ENCODE data around the gene KATNAL2. TPM values are rescaled to one million over a fixed set of nuclear protein-coding genes. Genes with fewer than 3 reads are reported as not detected.
"Not testable (repeated sequence)": the region's sequence is repeated elsewhere in the genome, so short reads cannot be mapped to it uniquely, and the experiment has no call there.

Gene KATNAL2
- total RNA-seq, 2 experiments from 2014 or later: 1.3 to 1.6 TPM

DNA sequence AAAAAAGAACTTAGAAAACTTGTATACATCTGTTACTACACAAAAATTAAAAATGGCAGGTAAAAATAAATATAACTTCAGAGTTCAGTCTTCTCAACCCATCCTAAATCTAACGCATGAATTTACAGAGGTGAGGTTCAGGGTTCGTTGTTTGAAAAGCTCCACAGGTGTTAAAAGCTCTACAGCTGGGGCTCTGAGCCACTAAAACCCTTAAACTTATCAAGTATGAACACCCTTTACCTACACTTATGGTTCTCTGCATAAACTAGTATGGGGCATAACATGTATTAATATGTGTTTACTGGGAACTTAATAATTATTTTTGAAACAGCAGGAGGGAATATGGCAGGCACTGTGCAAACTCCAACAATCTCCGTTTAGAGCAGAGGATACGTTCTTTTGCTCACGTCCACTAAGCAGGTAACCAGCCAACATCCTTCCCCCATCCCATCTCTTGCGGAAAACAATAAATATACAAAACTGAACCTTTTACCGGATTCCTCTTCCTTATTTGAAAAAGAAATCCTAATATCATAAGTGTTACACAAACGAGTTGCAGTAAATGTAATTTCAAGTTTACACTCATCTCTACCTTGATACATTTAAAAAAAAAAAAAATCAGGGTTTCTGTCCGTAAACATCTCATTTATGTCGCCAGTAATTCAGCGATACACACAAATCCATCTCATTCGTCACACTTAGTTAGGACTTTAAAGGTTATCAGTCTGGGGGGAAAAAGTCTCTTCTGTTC lies 1.4 kb upstream of the KATNAL2 start:
- Mint-ChIP-seq H3K27me3 (no peaks in the 10 kb centered on the region), H3K36me3 (peaks cover 18% of the 10 kb centered on the region), H3K4me1 (peaks cover 42% of the 10 kb centered on the region), H3K27ac (peak overlapping the region; percentile 83), H3K4me3 (peak overlapping the region; percentile 89), H3K9me3 (no peaks in the 10 kb centered on the region)
- no peak for DNase-seq

GRCh38 chr18:46916551-46917107 lies 773 bp upstream of the KATNAL2 start:
- Mint-ChIP-seq H3K4me1 (peaks cover 42% of the 10 kb centered on the region), H3K9me3 (no peaks in the 10 kb centered on the region), H3K27me3 (no peaks in the 10 kb centered on the region), H3K4me3 (peak overlapping the region; percentile 89), H3K27ac (peak overlapping the region; percentile 83), H3K36me3 (peaks cover 18% of the 10 kb centered on the region)
- no peak for DNase-seq

DNA sequence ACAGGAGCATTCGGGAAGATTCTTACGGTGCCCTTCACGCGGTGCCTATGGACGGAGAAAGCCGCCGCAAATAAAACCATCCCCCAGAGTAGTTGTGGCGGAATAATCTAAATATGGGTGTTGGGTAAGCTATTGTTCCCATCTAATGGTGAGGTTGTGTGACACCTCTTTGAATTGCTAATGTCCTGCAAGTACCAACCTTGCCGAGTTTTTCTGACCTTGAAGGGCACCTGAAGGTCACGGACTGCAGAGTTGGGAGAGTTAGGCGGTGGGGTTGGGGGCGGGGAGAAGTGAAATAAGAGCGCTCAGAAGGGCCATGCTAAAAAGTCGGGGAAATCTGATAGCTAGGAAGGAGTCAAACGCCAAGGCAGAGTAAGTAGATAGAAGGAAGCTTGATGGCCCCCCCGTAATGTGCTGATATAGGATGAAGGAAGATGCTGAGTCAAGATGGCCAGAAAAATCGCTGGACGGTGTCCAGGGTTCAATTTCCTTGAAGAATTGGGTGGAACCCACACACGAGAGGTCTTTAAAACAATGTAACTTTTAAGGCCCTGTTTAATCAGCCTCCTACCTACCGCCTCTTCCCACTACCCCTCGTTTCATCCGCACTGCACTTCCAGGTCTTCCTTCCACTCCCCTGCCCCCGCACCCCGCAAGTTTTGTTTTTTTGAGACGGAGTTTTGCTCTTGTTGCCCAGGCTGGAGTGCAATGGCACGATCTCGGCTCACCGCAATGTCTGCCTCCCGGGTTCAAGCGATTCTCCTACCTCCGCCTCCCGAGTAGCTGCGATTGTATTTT lies 600 bp downstream of the KATNAL2 start:
- peaks cover 18% of the 10 kb centered on the region for H3K36me3 Mint-ChIP-seq
- H3K27ac Mint-ChIP-seq: peak overlapping the region; percentile 80
- no peaks in the 10 kb centered on the region for H3K27me3 Mint-ChIP-seq
- peaks cover 42% of the 10 kb centered on the region for H3K4me1 Mint-ChIP-seq
- DNase-seq: peak; percentile 14
- peak overlapping the region; percentile 86 for H3K4me3 Mint-ChIP-seq
- no peaks in the 10 kb centered on the region for H3K9me3 Mint-ChIP-seq

- peaks cover 23% of the 10 kb centered on the region for H3K4me1 Mint-ChIP-seq
- H3K27ac Mint-ChIP-seq: no peak overlapping the region
- H3K4me3 Mint-ChIP-seq: no peak overlapping the region
- no peaks in the 10 kb centered on the region for H3K27me3 Mint-ChIP-seq
- peaks cover 14% of the 10 kb centered on the region for H3K36me3 Mint-ChIP-seq
- no peak for DNase-seq
- H3K9me3 Mint-ChIP-seq: peaks cover 2% of the 10 kb centered on the region
Observed at GRCh38 chr18:46920067-46920466, 2.7 kb downstream of the KATNAL2 start.

GRCh38 chr18:46920653-46921052 lies 3.3 kb downstream of the KATNAL2 start:
- Mint-ChIP-seq H3K4me3 (no peak overlapping the region), H3K36me3 (peaks cover 11% of the 10 kb centered on the region), H3K4me1 (peaks cover 18% of the 10 kb centered on the region), H3K27ac (no peak overlapping the region), H3K9me3 (peaks cover 2% of the 10 kb centered on the region), H3K27me3 (no peaks in the 10 kb centered on the region)
- no peak for DNase-seq

DNA sequence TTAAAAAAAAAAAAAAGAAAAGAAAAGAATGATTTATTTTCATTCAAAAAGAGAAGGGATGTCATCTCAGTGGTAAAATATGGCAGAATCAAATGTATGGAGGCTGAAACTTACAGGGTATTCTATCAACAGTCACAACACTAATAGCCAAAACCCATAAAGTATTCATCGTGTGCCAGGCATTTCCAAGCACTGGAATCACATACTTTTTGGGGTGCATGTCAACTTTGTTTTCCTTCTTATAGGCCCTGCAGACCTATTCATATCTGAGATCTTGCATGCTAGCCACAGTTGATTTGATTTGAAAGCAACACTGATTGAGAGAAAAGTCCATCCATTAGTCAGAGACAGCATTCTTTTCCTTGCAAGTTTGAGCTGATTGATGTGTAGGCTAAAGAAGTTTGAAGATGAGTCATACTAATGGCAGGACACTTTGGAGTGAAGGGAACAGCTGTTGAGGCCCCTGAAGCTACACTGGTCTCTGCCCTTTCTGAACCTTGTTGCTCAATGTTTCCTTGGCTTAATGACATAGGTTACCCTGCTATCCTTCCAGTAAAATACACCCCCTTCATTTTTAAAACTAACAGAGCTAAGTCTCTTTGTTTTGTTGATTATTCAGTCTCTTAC lies 22.0 kb downstream of the KATNAL2 start:
- Mint-ChIP-seq H3K27me3 (no peaks in the 10 kb centered on the region), H3K4me3 (no peak overlapping the region)

GRCh38 chr18:46939998-46940571 lies 22.7 kb downstream of the KATNAL2 start:
- Mint-ChIP-seq H3K9me3 (no peaks in the 10 kb centered on the region), H3K27me3 (peaks cover under 1% of the 10 kb centered on the region), H3K4me3 (no peak overlapping the region), H3K36me3 (no peaks in the 10 kb centered on the region), H3K27ac (no peak overlapping the region), H3K4me1 (no peaks in the 10 kb centered on the region)
- DNase-seq: no peak

More for the DNA sequence above, 22.0 kb downstream of the KATNAL2 start:
- Mint-ChIP-seq H3K27ac (no peak overlapping the region), H3K36me3 (no peaks in the 10 kb centered on the region), H3K4me1 (no peaks in the 10 kb centered on the region), H3K9me3 (no peaks in the 10 kb centered on the region)
- DNase-seq: no peak

- H3K36me3 Mint-ChIP-seq: no peaks in the 10 kb centered on the region
- H3K27ac Mint-ChIP-seq: no peak overlapping the region
- H3K9me3 Mint-ChIP-seq: no peaks in the 10 kb centered on the region
- no peak for DNase-seq
- peaks cover 5% of the 10 kb centered on the region for H3K27me3 Mint-ChIP-seq
- H3K4me1 Mint-ChIP-seq: no peaks in the 10 kb centered on the region
- H3K4me3 Mint-ChIP-seq: no peak overlapping the region
Observed at GRCh38 chr18:46942646-46943045, 25.2 kb downstream of the KATNAL2 start.

GRCh38 chr18:46946656-46947282 lies 29.4 kb downstream of the KATNAL2 start:
- Mint-ChIP-seq H3K4me1 (no peaks in the 10 kb centered on the region), H3K36me3 (no peaks in the 10 kb centered on the region), H3K27ac (no peak overlapping the region), H3K4me3 (no peak overlapping the region), H3K9me3 (no peaks in the 10 kb centered on the region), H3K27me3 (peaks cover 19% of the 10 kb centered on the region)
- peak; percentile 67 for DNase-seq

DNA sequence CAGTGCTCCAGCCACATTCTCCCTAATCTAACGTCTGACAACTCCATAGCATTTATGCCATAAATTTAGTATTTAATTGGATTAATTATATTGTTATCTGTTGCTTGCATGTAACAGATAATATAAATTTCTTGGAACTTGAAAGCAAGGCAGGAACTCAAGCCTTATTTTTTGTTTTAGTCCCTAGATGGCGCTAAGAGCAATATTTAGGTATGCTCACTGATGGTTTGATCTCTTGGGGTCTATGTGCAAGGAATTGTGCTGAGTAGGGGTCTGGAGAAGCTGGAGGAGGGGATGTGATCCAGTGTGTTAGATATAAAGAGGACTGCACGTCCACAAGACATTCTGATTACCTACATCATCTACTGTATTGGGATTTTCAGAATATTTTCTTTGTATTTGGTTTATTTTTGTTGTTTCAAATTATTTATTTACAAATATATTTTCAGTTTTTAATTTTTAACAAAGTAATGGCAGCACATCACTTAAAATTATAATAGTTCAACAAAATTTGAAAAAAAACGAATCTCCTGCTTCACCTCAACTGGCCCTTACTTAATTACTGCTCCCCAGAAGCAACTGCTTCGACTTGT lies 32.8 kb downstream of the KATNAL2 start:
- Mint-ChIP-seq H3K4me3 (no peak overlapping the region), H3K9me3 (no peaks in the 10 kb centered on the region), H3K36me3 (no peaks in the 10 kb centered on the region), H3K27me3 (peaks cover 17% of the 10 kb centered on the region), H3K4me1 (no peaks in the 10 kb centered on the region), H3K27ac (no peak overlapping the region)
- DNase-seq: no peak

GRCh38 chr18:46953195-46953594 lies 35.8 kb downstream of the KATNAL2 start:
- no peaks in the 10 kb centered on the region for H3K9me3 Mint-ChIP-seq
- no peak for DNase-seq
- no peak overlapping the region for H3K4me3 Mint-ChIP-seq
- H3K27ac Mint-ChIP-seq: no peak overlapping the region
- no peaks in the 10 kb centered on the region for H3K4me1 Mint-ChIP-seq
- H3K27me3 Mint-ChIP-seq: peaks cover 14% of the 10 kb centered on the region
- no peaks in the 10 kb centered on the region for H3K36me3 Mint-ChIP-seq

DNA sequence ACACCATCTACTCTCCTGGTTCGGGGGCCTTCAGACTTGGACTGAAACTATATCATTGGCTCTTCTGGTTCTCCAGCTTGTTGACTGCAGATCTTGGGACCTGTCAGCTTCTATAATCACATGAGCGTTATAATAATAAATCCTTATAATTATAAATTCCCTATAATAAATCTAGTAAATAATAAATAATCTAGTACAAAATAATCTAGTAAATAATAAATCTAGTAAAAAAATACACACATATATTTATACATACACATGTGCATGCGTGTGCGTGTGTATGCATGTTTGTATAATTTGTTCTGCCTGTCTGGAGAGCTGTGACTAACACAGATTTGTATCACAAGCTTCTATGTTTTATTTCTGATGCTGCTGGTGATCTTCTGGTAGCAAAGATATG lies 40.8 kb downstream of the KATNAL2 start:
- Mint-ChIP-seq H3K9me3 (peaks cover 1% of the 10 kb centered on the region), H3K27me3 (no peaks in the 10 kb centered on the region), H3K4me1 (no peaks in the 10 kb centered on the region), H3K4me3 (no peak overlapping the region), H3K27ac (no peak overlapping the region), H3K36me3 (no peaks in the 10 kb centered on the region)
- DNase-seq: no peak

- not testable (repeated sequence) for H3K36me3 Mint-ChIP-seq, H3K9me3 Mint-ChIP-seq
Observed at GRCh38 chr18:46963656-46964578, 46.5 kb downstream of the KATNAL2 start.

More at GRCh38 chr18:46963656-46964578, 46.5 kb downstream of the KATNAL2 start:
- not testable (repeated sequence) for H3K27me3 Mint-ChIP-seq, H3K4me1 Mint-ChIP-seq, H3K4me3 Mint-ChIP-seq, DNase-seq, H3K27ac Mint-ChIP-seq

Data from activated naive CD8-positive, alpha-beta T cell treated with anti-CD3 and anti-CD28 coated beads for 36 hours (primary cell).